GM19452 (cell line): ENCODE measurements around the gene TJP2.
"Not testable (repeated sequence)": the region's sequence is repeated elsewhere in the genome, so short reads cannot be mapped to it uniquely, and the experiment has no call there.

Experiments
- ATAC-seq: cut with Tn5 transposase; IDR thresholded peaks from one replicate; pipeline ENCODE4 v1.9.1; 2021; ENCODE audit not compliant: unreplicated experiment

TJP2 gene

GRCh38 chr9:69157751-69158466 lies 16.2 kb upstream of the TJP2 start:
- no peak for ATAC-seq

GRCh38 chr9:69158471-69158870 lies 15.6 kb upstream of the TJP2 start:
- ATAC-seq: no peak

- not testable (repeated sequence) for ATAC-seq
Observed at GRCh38 chr9:69164573-69164972, 9.5 kb upstream of the TJP2 start.

GRCh38 chr9:69165581-69165980 lies 8.5 kb upstream of the TJP2 start:
- no peak for ATAC-seq

GRCh38 chr9:69168709-69169217 lies 5.3 kb upstream of the TJP2 start:
- peak; percentile 48 for ATAC-seq

- no peak for ATAC-seq
Observed at GRCh38 chr9:69170231-69170630, 3.8 kb upstream of the TJP2 start.

GRCh38 chr9:69171049-69171448 lies 3.0 kb upstream of the TJP2 start:
- ATAC-seq: no peak

- ATAC-seq: no peak
Observed at GRCh38 chr9:69171517-69171916, 2.6 kb upstream of the TJP2 start.

- ATAC-seq: no peak
Observed at GRCh38 chr9:69172895-69173294, 1.2 kb upstream of the TJP2 start.

GRCh38 chr9:69173497-69173890 lies 583 bp upstream of the TJP2 start:
- no peak for ATAC-seq

- peak; percentile 59 for ATAC-seq
Observed at GRCh38 chr9:69174616-69175463, 763 bp downstream of the TJP2 start.

GRCh38 chr9:69175486-69175885 lies 1.4 kb downstream of the TJP2 start:
- ATAC-seq: peak; percentile 24

- ATAC-seq: no peak
Observed at GRCh38 chr9:69176471-69177171, 2.5 kb downstream of the TJP2 start.

- ATAC-seq: no peak
Observed at GRCh38 chr9:69178583-69179011, 4.5 kb downstream of the TJP2 start.

- ATAC-seq: no peak
Observed at GRCh38 chr9:69179037-69179436, 5.0 kb downstream of the TJP2 start.

- no peak for ATAC-seq
Observed at GRCh38 chr9:69180200-69180599, 6.1 kb downstream of the TJP2 start.

- ATAC-seq: peak; percentile 45
Observed at GRCh38 chr9:69180670-69181069, 6.6 kb downstream of the TJP2 start.

- no peak for ATAC-seq
Observed at GRCh38 chr9:69181908-69182353, 7.9 kb downstream of the TJP2 start.

GRCh38 chr9:69184266-69184665 lies 10.2 kb downstream of the TJP2 start:
- ATAC-seq: no peak

- ATAC-seq: no peak
Observed at GRCh38 chr9:69186841-69187611, 12.9 kb downstream of the TJP2 start.

- ATAC-seq: no peak
Observed at GRCh38 chr9:69188975-69189374, 14.9 kb downstream of the TJP2 start.
